Psoas muscle (tissue), 8 donors: ENCODE results near the gene PNLIP. TPM values are rescaled to one million over a fixed set of nuclear protein-coding genes. Genes with fewer than 3 reads are reported as not detected.

Experiments
- ATAC-seq, 4 donors: fragments of 200-7000 bp; cut with Tn5 transposase; one replicate each; pipeline ENCODE4 v1.9.1; 2020; ENCODE audit warnings: moderate library complexity in 3 of 4, mild to moderate bottlenecking in 2 of 4
- DNase-seq, 2 donors: peaks; one replicate each; pipeline ENCODE4 v3.0.0-alpha.2; 2020
- H3K27ac ChIP-seq: fragments of 200-600 bp; one replicate; pipeline ENCODE4 v1.8.0; 2022
- H3K27me3 ChIP-seq, 3 donors: fragments of 200-600 bp in 1 of 3; one replicate each; pipeline versions ENCODE4 v1.6.1 to v1.8.0; 2013 to 2022; ENCODE audit warnings: low read length in 2 of 3, mild to moderate bottlenecking in 2 of 3, moderate library complexity in 1 of 3; ENCODE audit not compliant: insufficient read depth in 3 of 3
- H3K36me3 ChIP-seq, 2 donors: fragments of 200-600 bp in 1 of 2; one replicate each; pipeline versions ENCODE4 v1.6.1 to v1.8.0; 2013 to 2022; ENCODE audit warnings: low read depth in 1 of 2, mild to moderate bottlenecking in 1 of 2, moderate library complexity in 1 of 2; ENCODE audit not compliant: insufficient read depth in 1 of 2
- H3K4me1 ChIP-seq: fragments of 200-600 bp; one replicate; pipeline ENCODE4 v1.8.0; 2022
- H3K4me3 ChIP-seq: fragments of 200-600 bp; one replicate; pipeline ENCODE4 v1.8.0; 2022; ENCODE audit warnings: mild to moderate bottlenecking
- H3K9me3 ChIP-seq: fragments of 200-600 bp; one replicate; pipeline ENCODE4 v1.8.0; 2022
- WGBS, 3 donors: extraction: QIAGEN DNeasy Blood & Tissue Kit; methylation state at CpG; one replicate each; pipeline versions ENCODE4 v1.1.6 to v1.1.7; 2013; 5-methylcytosine and 5-hydroxymethylcytosine counted together
- intact Hi-C, 2 donors: fragments of 100-400 bp; cut with DNase I; formaldehyde crosslinking; loops; one replicate each; pipeline versions ENCODE4 v1.11.0 to v1.14.2; 2022
- polyA plus RNA-seq, 3 donors: library from polyadenylated mRNA; stranded (reverse); fragments of 200-250 nt; gene quantifications; one replicate each; pipeline ENCODE4 v1.2.3, GENCODE V29; 2013
- total RNA-seq, 4 donors: library from RNA; stranded (reverse); fragmentation: NEBNext Ultra II Directional in 2 of 4; extraction: Animal tissue kit (Norgen Biotek cat#: 25700) in 2 of 4; gene quantifications; one replicate each; pipeline versions ENCODE4 v1.2.1 to v1.2.4, GENCODE V29; 2021 to 2023
- TF ChIP-seq, protein P1 (sequence below): fragments of 200-600 bp; IDR thresholded peaks from one replicate; pipeline ENCODE4 v1.8.0; 2022; ENCODE audit warnings: antibody characterized with exemption
- donor health status: healthy with polysubstance abuse.
- donor health status: DM: no; HTN: no; CAD: no; lungs with moderate emphysema.
- donor health status: Bipolar disorder and iron deficiency.
- donor health status: healthy.
- donor health status: DM: yes; HTN: yes; CAD: no.
- donor health status: DM: no; HTN: no; CAD: no.
- donor health status: DM: no; HTN: no; CAD: no.
- donor health status: DM: yes; HTN: yes; CAD: no.

PNLIP gene
- total and polyA plus RNA-seq, 7 donors = 0.03 to 3.5 (median 0.15) TPM; not detected in 2

GRCh38 chr10:116587878-116588591, 42.3 kb downstream of the PNLIP start:
- Histone ChIP-seq H3K36me3 (no peaks in the 10 kb centered on the region), H3K4me1 (no peaks in the 10 kb centered on the region), H3K27me3 (peaks cover 0 to 3% (median 0%) of the 10 kb centered on the region in 3 donors), H3K9me3 (no peaks in the 10 kb centered on the region), H3K27ac (no peak overlapping the region), H3K4me3 (no peak overlapping the region)
- ATAC-seq (no peak), DNase-seq (no peak)
- intact Hi-C loops = no loop called here
- TF ChIP-seq, protein P1, sequence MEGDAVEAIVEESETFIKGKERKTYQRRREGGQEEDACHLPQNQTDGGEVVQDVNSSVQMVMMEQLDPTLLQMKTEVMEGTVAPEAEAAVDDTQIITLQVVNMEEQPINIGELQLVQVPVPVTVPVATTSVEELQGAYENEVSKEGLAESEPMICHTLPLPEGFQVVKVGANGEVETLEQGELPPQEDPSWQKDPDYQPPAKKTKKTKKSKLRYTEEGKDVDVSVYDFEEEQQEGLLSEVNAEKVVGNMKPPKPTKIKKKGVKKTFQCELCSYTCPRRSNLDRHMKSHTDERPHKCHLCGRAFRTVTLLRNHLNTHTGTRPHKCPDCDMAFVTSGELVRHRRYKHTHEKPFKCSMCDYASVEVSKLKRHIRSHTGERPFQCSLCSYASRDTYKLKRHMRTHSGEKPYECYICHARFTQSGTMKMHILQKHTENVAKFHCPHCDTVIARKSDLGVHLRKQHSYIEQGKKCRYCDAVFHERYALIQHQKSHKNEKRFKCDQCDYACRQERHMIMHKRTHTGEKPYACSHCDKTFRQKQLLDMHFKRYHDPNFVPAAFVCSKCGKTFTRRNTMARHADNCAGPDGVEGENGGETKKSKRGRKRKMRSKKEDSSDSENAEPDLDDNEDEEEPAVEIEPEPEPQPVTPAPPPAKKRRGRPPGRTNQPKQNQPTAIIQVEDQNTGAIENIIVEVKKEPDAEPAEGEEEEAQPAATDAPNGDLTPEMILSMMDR = no peak
- WGBS, 3 donors = 89 to 92% (median 91%) methylated on average over 8 of the region's 8 CpGs

DNA sequence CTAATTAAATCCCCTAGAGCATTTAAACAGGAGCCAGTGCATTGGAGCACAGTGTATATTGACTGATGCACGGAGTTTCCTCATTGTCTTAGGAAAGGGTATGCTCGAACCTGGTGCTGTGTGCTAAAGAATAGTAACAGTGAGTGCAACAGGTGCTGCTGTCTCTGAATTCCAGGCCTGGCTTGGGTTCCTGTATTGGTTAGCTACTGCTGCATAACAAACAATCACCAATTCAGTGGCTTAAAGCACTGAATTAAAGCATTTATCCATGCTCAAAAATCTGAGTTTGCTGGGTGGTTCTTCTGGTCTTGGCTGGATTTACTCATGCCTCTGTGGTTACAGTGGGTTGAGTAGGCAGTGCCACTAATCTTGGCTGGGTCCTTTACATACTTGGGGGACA, 43.3 kb downstream of the PNLIP start:
- Histone ChIP-seq H3K27ac (no peak overlapping the region), H3K9me3 (no peaks in the 10 kb centered on the region), H3K27me3 (peaks cover 0 to 3% (median 0%) of the 10 kb centered on the region in 3 donors), H3K4me3 (no peak overlapping the region), H3K36me3 (no peaks in the 10 kb centered on the region), H3K4me1 (no peaks in the 10 kb centered on the region)
- 78 to 79% (median 78%) methylated on average over 2 of the region's 2 CpGs for WGBS, 3 donors
- intact Hi-C loops = no loop called here
- ATAC-seq (no peak), DNase-seq (no peak)
- TF ChIP-seq, protein P1 = no peak

DNA sequence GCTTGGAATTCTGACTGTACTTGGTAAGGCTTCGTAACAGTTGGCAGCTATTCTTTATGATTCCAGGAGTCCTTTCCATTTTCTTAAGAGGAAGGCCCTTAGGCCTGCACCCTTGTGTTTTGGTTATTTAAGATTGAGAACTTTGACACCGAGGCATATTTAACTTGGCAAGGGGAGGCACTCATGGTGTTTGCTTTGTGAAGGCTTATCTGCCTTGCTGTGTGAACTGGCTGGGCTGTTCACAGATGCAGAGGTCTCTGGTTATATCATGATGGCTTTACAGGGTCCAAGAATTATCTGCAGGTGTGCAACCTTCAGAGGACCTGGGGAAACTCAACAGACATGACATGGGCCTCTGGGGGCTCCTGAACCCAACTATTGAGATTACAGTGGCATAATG, 44.2 kb downstream of the PNLIP start:
- ATAC-seq (no peak), DNase-seq (no peak)
- no peaks in the 10 kb centered on the region for H3K36me3 ChIP-seq
- peaks cover 0 to 3% (median 0%) of the 10 kb centered on the region in 3 donors for H3K27me3 ChIP-seq
- intact Hi-C loops = no loop called here
- no peak overlapping the region for H3K27ac ChIP-seq
- H3K4me1 ChIP-seq = no peaks in the 10 kb centered on the region
- 83 to 91% (median 85%) methylated on average over 2 of the region's 2 CpGs for whole genome bisulfite sequencing, 3 donors
- H3K9me3 ChIP-seq = no peaks in the 10 kb centered on the region
- no peak overlapping the region for H3K4me3 ChIP-seq
- TF ChIP-seq, protein P1 = no peak

DNA sequence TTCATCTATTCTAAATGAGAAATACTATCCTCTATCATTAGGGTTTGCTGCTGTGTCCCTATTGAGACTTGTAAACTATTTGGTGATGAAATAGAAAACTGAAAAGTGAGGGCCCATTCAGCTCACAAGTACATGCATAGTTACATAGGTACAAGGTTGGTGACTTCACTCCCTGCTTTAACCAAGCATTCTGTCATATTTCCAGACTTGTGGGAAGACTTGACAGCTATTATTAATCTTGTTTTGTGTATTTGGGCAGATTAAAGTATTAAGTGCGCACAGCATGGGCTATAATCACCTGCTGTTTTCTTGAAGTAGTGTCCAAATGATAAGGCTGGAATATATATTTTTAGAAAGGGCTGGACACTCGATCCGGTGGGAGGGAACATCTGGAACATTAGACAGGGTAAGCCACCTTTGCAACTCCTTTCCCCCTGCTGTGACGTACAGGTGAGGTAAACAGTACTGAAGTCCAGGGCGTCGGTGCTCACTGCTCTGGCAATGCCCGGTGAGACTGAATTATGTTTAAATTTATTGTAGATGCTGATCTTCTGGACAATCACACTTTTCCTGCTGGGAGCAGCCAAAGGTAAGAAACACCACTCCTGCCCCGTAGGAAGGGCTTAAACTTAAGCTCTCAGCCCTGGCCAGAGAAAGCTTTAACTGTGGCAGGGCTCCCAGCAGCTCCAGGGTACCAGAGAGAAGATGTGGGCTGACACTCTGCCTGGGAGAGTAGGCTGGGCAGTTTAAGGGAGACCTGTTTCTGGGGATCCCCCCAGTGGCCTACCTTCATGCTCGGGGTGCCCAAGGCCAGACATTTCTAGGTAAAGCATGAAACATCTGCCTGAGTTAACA, 45.1 kb downstream of the PNLIP start, which contains the start of gene PNLIPRP1:
Gene PNLIPRP1, plus strand, starts transcription at position 370 of the 855 bp plus-strand sequence. Its CDS starts 171 bp downstream, at position 541.
- WGBS, 3 donors = 74 to 78% (median 74%) methylated on average over 9 of the region's 9 CpGs
- Histone ChIP-seq H3K4me1 (no peaks in the 10 kb centered on the region), H3K9me3 (no peaks in the 10 kb centered on the region), H3K27me3 (peaks cover 0 to 3% (median 0%) of the 10 kb centered on the region in 3 donors), H3K27ac (no peak within 1 kb of the TSS), H3K36me3 (no peaks in the 10 kb centered on the region), H3K4me3 (no peak within 1 kb of the TSS)
- ATAC-seq (no peak), DNase-seq (no peak)
- intact Hi-C loops = no loop called here
- TF ChIP-seq, protein P1 = no peak
